ENCODE results near the gene NOS1AP. TPM values are rescaled to one million over a fixed set of nuclear protein-coding genes. Genes with fewer than 3 reads are reported as not detected.

Gene NOS1AP
- total and polyA plus RNA-seq, 2 donors (not counting 3 experiments of a cell fraction or from before 2014, with no cell fraction given), result 1.3 to 5.4 TPM

GRCh38 chr1:162323023-162323422, 253.5 kb downstream of the NOS1AP start:
- ChIA-PET CTCF (interaction anchor here (1.8 to 2.1 kb wide), 2 partner anchors 13 to 35 kb away, joined by 4 to 7 read pairs; no protein-coding TSS in a partner anchor), POLR2A (no interaction called here)
- Histone ChIP-seq H3K9ac (replicated peaks; ENCODE audit: extremely low read depth, insufficient read depth, low read length) (no peak overlapping the region), H4K20me1 (replicated peaks; ENCODE audit: control insufficient read depth, extremely low read depth, insufficient read depth, low read length) (no peaks in the 10 kb centered on the region), H3K9me3 (replicated peaks; ENCODE audit: control insufficient read depth, insufficient read depth, low read length) (no peaks in the 10 kb centered on the region), H3K36me3 (ENCODE audit: control insufficient read depth in 2 of 2, extremely low read depth in 1 of 2, insufficient read depth in 2 of 2, low read length in 2 of 2) (no peaks in the 10 kb centered on the region), H3K4me3 (replicated peaks in 1 of 3; ENCODE audit: insufficient read depth in 1 of 3, low read depth in 1 of 3, low read length in 3 of 3) (no peak overlapping the region), H3K27me3 (ENCODE audit: control insufficient read depth in 2 of 2, insufficient read depth in 2 of 2, low read length in 2 of 2) (no peaks in the 10 kb centered on the region), H3K9me1 (replicated peaks; ENCODE audit: control insufficient read depth, extremely low read depth, insufficient read depth, low read length) (no peaks in the 10 kb centered on the region), H3K4me1 (ENCODE audit: control insufficient read depth, extremely low read depth, insufficient read depth, low read length) (no peaks in the 10 kb centered on the region), H2AFZ (ENCODE audit: low read depth, low read length) (no peak overlapping the region), H3K79me2 (ENCODE audit: control insufficient read depth, insufficient read depth, low read length) (no peaks in the 10 kb centered on the region), H3K27ac (ENCODE audit: insufficient read depth, low read depth, low read length) (no peak overlapping the region), H3K4me2 (ENCODE audit: insufficient read depth, low read length) (no peak overlapping the region)
- dilution Hi-C loops (cut with MboI; ENCODE audit: extremely low pct_ligation_motif_present, low sequenced_read_pairs) (no loop called here), intact Hi-C loops (cut with micrococcal nuclease) (no loop called here)
- TF ChIP-seq JUN (IDR thresholded peaks at IDR 0.05; ENCODE audit: borderline replicate concordance, insufficient read depth, insufficient read length, low read depth), result no peak
- TF ChIP-seq FOS (IDR thresholded peaks at IDR 0.05; ENCODE audit: borderline replicate concordance, insufficient read depth, low read length), result no peak
- no peak for TF ChIP-seq CTCF (IDR thresholded peaks at IDR 0.05; ENCODE audit: extremely low read depth in 1 of 2, insufficient read depth in 1 of 2, low read depth in 1 of 2, low read length in 2 of 2)
- TF ChIP-seq MYC (IDR thresholded peaks at IDR 0.05; ENCODE audit: low read depth, low read length), result no peak
- no peak for TF ChIP-seq EZH2 (IDR thresholded peaks at IDR 0.05; ENCODE audit: borderline replicate concordance, low read depth, low read length, severe bottlenecking)
- TF ChIP-seq POLR2AphosphoS5 (IDR thresholded peaks at IDR 0.05; ENCODE audit: insufficient read depth, low read depth, low read length), result no peak
- no peak for TF ChIP-seq MAX (IDR thresholded peaks at IDR 0.05; ENCODE audit: insufficient read depth, insufficient read length)
- DNase-seq (ENCODE audit: low read depth, low spot score) (no peak), FAIRE-seq (no peak)
- no TSS peak for BruUV-seq (replicated peaks)
